SU-DHL-6 (cell line): ENCODE results near the gene AMZ1.

Source experiments
- CTCF ChIP-seq: fragments of 200-600 bp; sonication (generic); IDR thresholded peaks from one replicate; pipeline ENCODE4 v1.5.1; 2017; ENCODE audit warnings: antibody characterized with exemption, mild to moderate bottlenecking, low read length, moderate library complexity; ENCODE audit not compliant: insufficient read depth, poor library complexity, severe bottlenecking
- EZH2phosphoT487 ChIP-seq: fragments of 200-600 bp; sonication (generic), shearing (Covaris generic); conservative IDR thresholded peaks from 2 replicates; pipeline ENCODE4 v1.6.1; 2018; ENCODE audit warnings: mild to moderate bottlenecking, antibody characterized with exemption, low read length, moderate library complexity, mixed read lengths

- TF ChIP-seq CTCF (no peak), EZH2phosphoT487 (no peak)
These were observed 62.0 kb downstream of the AMZ1 start for GRCh38 chr7:2750004-2750407.
